GM12892 (cell line): ENCODE data around the gene TANC2.
"Not testable (repeated sequence)": the region's sequence is repeated elsewhere in the genome, so short reads cannot be mapped to it uniquely, and the experiment has no call there.

Experiments
- DNase-seq: peaks from one replicate; pipeline ENCODE4 v3.0.0; 2011; ENCODE audit not compliant: insufficient read length
- FAIRE-seq: peaks from 2 replicates; lab custom pipeline; 2011; peaks lifted over from hg19 to GRCh38; lab: Jason Lieb, UNC
- POLR2A ChIP-seq: IDR thresholded peaks from 2 replicates; pipeline ENCODE4 v1.6.1; 2011; ENCODE audit warnings: low read depth, low read length, control low read depth
- POLR2AphosphoS5 ChIP-seq: IDR thresholded peaks from 2 replicates; pipeline ENCODE4 v1.6.1; 2011; ENCODE audit warnings: low read depth, low read length, control low read depth
- TAF1 ChIP-seq: IDR thresholded peaks from 2 replicates; pipeline ENCODE4 v1.6.1; 2011; ENCODE audit warnings: low read depth, mild to moderate bottlenecking, control low read depth, low read length, borderline replicate concordance

Gene TANC2

GRCh38 chr17:62967205-62967529 lies 1.1 kb downstream of the TANC2 start:
- TF ChIP-seq POLR2AphosphoS5 (no peak), POLR2A (no peak), TAF1 (no peak)
- FAIRE-seq (no peak), DNase-seq (no peak)

DNA sequence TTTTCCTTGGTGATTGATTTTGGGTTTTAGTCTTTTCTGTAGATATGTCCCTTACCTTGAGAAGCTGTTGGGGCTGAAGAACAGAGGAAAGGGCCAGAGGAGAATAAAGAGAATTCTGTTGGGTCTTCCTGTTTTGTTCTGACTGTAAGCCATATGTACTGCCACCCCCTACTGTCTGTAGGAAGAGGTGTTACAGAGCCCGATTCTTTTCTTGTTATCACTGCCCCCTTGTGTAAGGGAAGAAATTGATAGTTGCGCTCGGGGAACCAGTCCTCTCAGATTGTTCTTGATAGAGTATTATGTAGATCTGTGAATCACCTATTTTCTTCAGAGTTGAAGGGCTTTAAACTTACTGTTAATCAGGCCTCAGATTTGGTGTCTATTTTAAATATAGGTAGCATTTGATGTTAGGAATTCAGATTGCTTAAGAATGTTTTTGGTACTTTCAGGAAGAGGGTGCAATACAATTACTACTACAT lies 2.4 kb downstream of the TANC2 start:
- DNase-seq, result peak; percentile 37
- TF ChIP-seq POLR2A (no peak), TAF1 (no peak), POLR2AphosphoS5 (no peak)

GRCh38 chr17:62970610-62971009 lies 4.6 kb downstream of the TANC2 start:
- TF ChIP-seq TAF1 (no peak), POLR2A (no peak), POLR2AphosphoS5 (no peak)
- FAIRE-seq (no peak), DNase-seq (no peak)

More for the DNA sequence above, 2.4 kb downstream of the TANC2 start:
- peak; percentile 84 for FAIRE-seq

DNA sequence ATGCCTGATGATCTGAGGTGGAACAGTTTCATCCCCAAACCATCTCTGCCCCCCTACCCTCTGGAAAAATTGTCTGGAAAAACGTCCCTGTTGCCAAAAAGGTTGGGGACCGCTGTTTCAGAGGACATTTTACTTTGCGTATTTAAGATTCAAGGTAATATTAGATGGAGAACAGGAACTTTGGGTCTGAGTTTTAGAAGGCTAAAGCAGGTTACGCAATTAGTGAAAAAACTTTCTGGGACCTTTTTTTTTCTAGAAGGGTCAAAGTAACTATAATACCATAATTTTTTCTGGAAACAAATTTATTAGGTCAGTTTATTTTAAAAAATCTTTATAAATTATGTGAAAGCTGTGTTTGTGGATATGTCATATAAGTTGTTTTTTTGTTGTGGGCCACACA lies 5.8 kb downstream of the TANC2 start:
- FAIRE-seq (no peak), DNase-seq (no peak)
- no peak for TF ChIP-seq POLR2AphosphoS5
- no peak for TF ChIP-seq POLR2A
- no peak for TF ChIP-seq TAF1

- DNase-seq, result no peak
- FAIRE-seq, result no peak
- TF ChIP-seq POLR2AphosphoS5 (no peak), POLR2A (no peak), TAF1 (no peak)
These were observed 8.8 kb downstream of the TANC2 start for GRCh38 chr17:62974788-62975187.

GRCh38 chr17:62975206-62975605 lies 9.2 kb downstream of the TANC2 start:
- TF ChIP-seq POLR2AphosphoS5, result no peak
- no peak for TF ChIP-seq POLR2A
- no peak for TF ChIP-seq TAF1
- no peak for FAIRE-seq

DNA sequence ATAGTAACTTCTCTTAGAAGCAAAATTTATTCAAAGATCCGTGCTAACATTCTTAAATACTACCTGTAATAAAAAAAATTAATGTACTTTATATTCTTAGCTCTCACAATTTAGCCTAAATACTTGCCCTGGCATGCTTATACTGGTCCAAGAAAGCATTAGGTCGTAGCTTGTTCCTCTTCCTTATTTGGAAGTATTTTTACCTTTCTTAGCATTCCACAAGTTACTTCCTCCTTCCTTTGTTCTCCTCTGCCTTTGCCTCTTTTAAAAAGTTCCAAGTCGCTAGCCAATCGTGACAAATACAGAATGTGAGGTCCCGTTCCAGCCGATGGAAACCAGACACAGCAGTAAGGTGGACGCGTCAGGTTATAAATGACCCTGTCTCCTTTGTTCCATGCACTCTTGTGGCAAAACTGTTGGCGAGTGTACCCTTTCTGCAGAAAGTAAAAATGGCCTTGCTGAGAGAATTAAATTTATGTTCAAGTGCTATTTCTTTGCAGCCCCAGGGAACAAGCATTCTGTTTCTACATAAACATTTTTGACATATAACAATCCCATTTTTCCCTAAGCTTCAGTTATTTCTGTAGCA lies 10.7 kb downstream of the TANC2 start:
- not testable (repeated sequence) for DNase-seq, FAIRE-seq

More at GRCh38 chr17:62975206-62975605, 9.2 kb downstream of the TANC2 start:
- DNase-seq, result no peak

GRCh38 chr17:62980842-62981241 lies 14.8 kb downstream of the TANC2 start:
- TF ChIP-seq POLR2A (no peak), TAF1 (no peak), POLR2AphosphoS5 (no peak)
- no peak for FAIRE-seq
- no peak for DNase-seq

DNA sequence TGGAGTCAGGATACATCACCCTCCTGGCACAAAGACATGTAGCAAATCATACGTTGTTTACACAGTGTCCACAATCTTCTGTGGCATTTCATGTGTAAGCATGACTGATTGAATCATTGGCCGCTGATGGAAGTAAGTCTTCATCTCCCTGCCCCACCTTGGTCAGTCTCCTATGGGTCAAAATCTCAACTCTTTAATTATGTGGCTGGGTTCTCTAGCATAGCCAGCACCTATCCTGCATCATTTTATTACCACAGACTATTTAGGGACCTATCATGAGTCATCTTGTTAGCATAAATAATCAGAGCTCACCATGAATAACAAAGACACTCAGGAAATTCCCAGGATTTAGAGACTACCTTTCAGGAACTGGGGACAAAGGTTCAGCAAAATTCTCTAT lies 15.9 kb downstream of the TANC2 start:
- TF ChIP-seq TAF1 (no peak), POLR2A (no peak), POLR2AphosphoS5 (no peak)
- DNase-seq (no peak), FAIRE-seq (no peak)

- TF ChIP-seq POLR2A, result no peak
- no peak for TF ChIP-seq POLR2AphosphoS5
- TF ChIP-seq TAF1, result no peak
- DNase-seq, result no peak
- no peak for FAIRE-seq
These were observed 18.8 kb downstream of the TANC2 start for GRCh38 chr17:62984801-62985200.

- TF ChIP-seq TAF1 (no peak), POLR2A (no peak), POLR2AphosphoS5 (no peak)
- DNase-seq (no peak), FAIRE-seq (no peak)
These were observed 20.5 kb downstream of the TANC2 start for GRCh38 chr17:62986549-62986948.

- TF ChIP-seq TAF1 (no peak), POLR2A (no peak), POLR2AphosphoS5 (no peak)
- DNase-seq (no peak), FAIRE-seq (no peak)
These were observed 21.1 kb downstream of the TANC2 start for GRCh38 chr17:62987136-62987535.

GRCh38 chr17:62989501-62989900 lies 23.5 kb downstream of the TANC2 start:
- no peak for TF ChIP-seq TAF1
- TF ChIP-seq POLR2A, result no peak
- TF ChIP-seq POLR2AphosphoS5, result no peak
- DNase-seq (no peak), FAIRE-seq (no peak)

GRCh38 chr17:62994931-62995330 lies 28.9 kb downstream of the TANC2 start:
- DNase-seq (no peak), FAIRE-seq (no peak)
- no peak for TF ChIP-seq POLR2AphosphoS5
- TF ChIP-seq TAF1, result no peak
- no peak for TF ChIP-seq POLR2A
